ENCODE results near the gene BPTF.
"Not testable (repeated sequence)": the region's sequence is repeated elsewhere in the genome, so short reads cannot be mapped to it uniquely, and the experiment has no call there.

BPTF gene

GRCh38 chr17:67974598-67975066 lies 149.3 kb downstream of the BPTF start:
- DNase-seq, result no peak

- DNase-seq, result not testable (repeated sequence)
These were observed 151.0 kb downstream of the BPTF start for GRCh38 chr17:67976306-67976705.

- no peak for DNase-seq
These were observed 155.2 kb downstream of the BPTF start for GRCh38 chr17:67980456-67980855.

GRCh38 chr17:67980883-67981282 lies 155.6 kb downstream of the BPTF start:
- DNase-seq, result not testable (repeated sequence)

- DNase-seq, result no peak
These were observed 156.8 kb downstream of the BPTF start for GRCh38 chr17:67982034-67982640.

GRCh38 chr17:67982686-67983382 lies 157.5 kb downstream of the BPTF start:
- no peak for DNase-seq

- DNase-seq, result no peak
These were observed 158.0 kb downstream of the BPTF start for GRCh38 chr17:67983383-67983688.

- DNase-seq, result peak in 2 of 3 experiments; percentile 31 to 55
These were observed 165.6 kb downstream of the BPTF start for GRCh38 chr17:67990909-67991308.

- DNase-seq, result peak in 1 of 3 experiments; percentile 26
These were observed 167.3 kb downstream of the BPTF start for GRCh38 chr17:67992548-67993152.

GRCh38 chr17:67993153-67993997 lies 168.1 kb downstream of the BPTF start:
- peak; percentile 84 to 92 (median 91) for DNase-seq

GRCh38 chr17:67993998-67994361 lies 168.7 kb downstream of the BPTF start:
- peak; percentile 35 to 83 (median 77) for DNase-seq

GRCh38 chr17:67994817-67995569 lies 169.7 kb downstream of the BPTF start:
- DNase-seq, result peak in 1 of 3 experiments; percentile 42

- DNase-seq, result peak in 2 of 3 experiments; percentile 25 to 26
These were observed 170.4 kb downstream of the BPTF start for GRCh38 chr17:67995570-67996263.

- DNase-seq, result not testable (repeated sequence)
These were observed 171.2 kb downstream of the BPTF start, which contains the start of gene C17orf58 for GRCh38 chr17:67996301-67997171. TSS of gene C17orf58 (minus strand) at chr17:67996469. CDS start at chr17:67996198, 271 bp downstream.

- DNase-seq, result no peak
These were observed 173.2 kb downstream of the BPTF start for GRCh38 chr17:67998466-67998865.

- DNase-seq, result no peak
These were observed 174.1 kb downstream of the BPTF start for GRCh38 chr17:67999291-67999911.

GRCh38 chr17:68004201-68004600 lies 178.9 kb downstream of the BPTF start:
- no peak for DNase-seq

- no peak for DNase-seq
These were observed 181.5 kb downstream of the BPTF start for GRCh38 chr17:68006797-68007196.

- DNase-seq, result peak in 1 of 3 experiments; percentile 16
These were observed 185.9 kb downstream of the BPTF start for GRCh38 chr17:68011199-68011665.

- DNase-seq, result no peak
These were observed 188.1 kb downstream of the BPTF start for GRCh38 chr17:68013385-68013784.
